ENCODE data around the gene MTUS2. TPM values are rescaled to one million over a fixed set of nuclear protein-coding genes. Genes with fewer than 3 reads are reported as not detected.

MTUS2 gene
- polyA plus RNA-seq, 12 donors, result 12.9 to 33.6 (median 20.1) TPM; not detected in 1

GRCh38 chr13:29503041-29503837 lies 683.1 kb downstream of the MTUS2 start:
- no peak for DNase-seq

GRCh38 chr13:29504691-29505090 lies 684.6 kb downstream of the MTUS2 start:
- DNase-seq, result no peak

GRCh38 chr13:29505511-29505910 lies 685.4 kb downstream of the MTUS2 start:
- no peak for DNase-seq

GRCh38 chr13:29505950-29506349 lies 685.8 kb downstream of the MTUS2 start:
- DNase-seq, result no peak

- peak; percentile 44 for DNase-seq
Measured at GRCh38 chr13:29507356-29507755, 687.2 kb downstream of the MTUS2 start.

- peak; percentile 92 for DNase-seq
Measured at GRCh38 chr13:29508130-29508875, 688.2 kb downstream of the MTUS2 start.

- DNase-seq, result no peak
Measured at GRCh38 chr13:29508876-29509252, 688.7 kb downstream of the MTUS2 start.

GRCh38 chr13:29509999-29510589 lies 690.0 kb downstream of the MTUS2 start:
- DNase-seq, result no peak

- DNase-seq, result no peak
Measured at GRCh38 chr13:29510651-29511084, 690.5 kb downstream of the MTUS2 start.

GRCh38 chr13:29511106-29511796 lies 691.1 kb downstream of the MTUS2 start:
- no peak for DNase-seq

GRCh38 chr13:29511980-29512379 lies 691.8 kb downstream of the MTUS2 start:
- DNase-seq, result no peak

- DNase-seq, result no peak
Measured at GRCh38 chr13:29513002-29513980, 693.2 kb downstream of the MTUS2 start.

GRCh38 chr13:29513981-29514719 lies 694.0 kb downstream of the MTUS2 start:
- no peak for DNase-seq

GRCh38 chr13:29514720-29515310 lies 694.7 kb downstream of the MTUS2 start:
- DNase-seq, result no peak

- DNase-seq, result no peak
Measured at GRCh38 chr13:29515372-29515771, 695.2 kb downstream of the MTUS2 start.

- no peak for DNase-seq
Measured at GRCh38 chr13:29516012-29516411, 695.9 kb downstream of the MTUS2 start.

- no peak for DNase-seq
Measured at GRCh38 chr13:29516880-29517279, 696.7 kb downstream of the MTUS2 start.

- no peak for DNase-seq
Measured at GRCh38 chr13:29519921-29520320, 699.8 kb downstream of the MTUS2 start.

GRCh38 chr13:29520671-29521070 lies 700.5 kb downstream of the MTUS2 start:
- no peak for DNase-seq

- DNase-seq, result no peak
Measured at GRCh38 chr13:29521336-29521735, 701.2 kb downstream of the MTUS2 start.
